Caco-2 (cell line): Measurements from ENCODE around the gene UBQLN4. TPM values are rescaled to one million over a fixed set of nuclear protein-coding genes. Genes with fewer than 3 reads are reported as not detected.
A peak's percentile ranks its signal among the peaks of the same experiment; 100 is the strongest.

ENCODE experiments used
- BruUV-seq: library from RNA; stranded (reverse); fragments of 400-500 nt; replicated peaks from 2 replicates; lab custom pipeline; 2021; lab: Mats Ljungman, UMichigan
- CTCF ChIA-PET: fragments of 300-600 bp; sonication (Branson Sonifier 250); formaldehyde crosslinking; loops from one replicate; lab custom pipeline; 2022; ENCODE audit warnings: antibody characterized with exemption; lab: Charles Lee
- POLR2A ChIA-PET: fragments of 300-600 bp; sonication (Branson Sonifier 250); formaldehyde crosslinking; loops from one replicate; lab custom pipeline; 2022; ENCODE audit warnings: antibody characterized with exemption; lab: Charles Lee
- DNase-seq, 2 experiments: peaks; one replicate each; pipeline versions ENCODE4 v3.0.0 to v3.0.0-alpha.2; 2020 to 2022
- H3K27me3 ChIP-seq: replicated peaks from 2 replicates; pipeline ENCODE4 v1.6.0; 2011; ENCODE audit warnings: low read length; ENCODE audit not compliant: control insufficient read depth, insufficient read depth
- H3K36me3 ChIP-seq: 2 replicates; pipeline ENCODE4 v1.5.1; 2011; ENCODE audit warnings: low read length; ENCODE audit not compliant: control insufficient read depth, insufficient read depth
- H3K4me1 ChIP-seq: fragments of 250-450 bp; sonication (Bioruptor Pico); 2 replicates; pipeline ENCODE4 v1.5.1; 2020; ENCODE audit warnings: mild to moderate bottlenecking
- H3K4me3 ChIP-seq: 2 replicates; pipeline ENCODE4 v1.5.1; 2011; ENCODE audit warnings: low read depth, mild to moderate bottlenecking, control low read depth, low read length
- H3K9me3 ChIP-seq: fragments of 250-450 bp; sonication (Bioruptor Pico); 2 replicates; pipeline ENCODE4 v1.5.1; 2020; ENCODE audit warnings: mild to moderate bottlenecking, moderate library complexity
- H3K27ac Mint-ChIP-seq: one replicate; pipeline ENCODE4 v1.8.0; 2022; ENCODE audit warnings: mixed read lengths; ENCODE audit not compliant: unreplicated experiment
- H3K27me3 Mint-ChIP-seq: one replicate; pipeline ENCODE4 v1.8.0; 2022; ENCODE audit warnings: mixed read lengths; ENCODE audit not compliant: insufficient read depth, unreplicated experiment
- H3K36me3 Mint-ChIP-seq: one replicate; pipeline ENCODE4 v1.8.0; 2022; ENCODE audit warnings: mild to moderate bottlenecking, mixed read lengths; ENCODE audit not compliant: insufficient read depth, unreplicated experiment
- H3K4me1 Mint-ChIP-seq: one replicate; pipeline ENCODE4 v1.8.0; 2022; ENCODE audit warnings: low read depth, mixed read lengths; ENCODE audit not compliant: unreplicated experiment
- H3K4me3 Mint-ChIP-seq: one replicate; pipeline ENCODE4 v1.8.0; 2022; ENCODE audit warnings: mild to moderate bottlenecking, moderate library complexity, mixed read lengths; ENCODE audit not compliant: unreplicated experiment
- H3K9me3 Mint-ChIP-seq: one replicate; pipeline ENCODE4 v1.8.0; 2022; ENCODE audit warnings: mixed read lengths; ENCODE audit not compliant: unreplicated experiment
- CTCF ChIP-seq, 2 experiments: fragments of 200-600 bp in 1 of 2; IDR thresholded peaks; 1 replicate in 1 of 2; 2 replicates in 1 of 2; pipeline versions ENCODE4 v1.5.1 to v1.8.0; 2011 to 2022; ENCODE audit warnings: antibody characterized with exemption in 1 of 2, control low read depth in 1 of 2, inconsistent platforms in 1 of 2, low read depth in 1 of 2, low read length in 1 of 2, mild to moderate bottlenecking in 1 of 2, moderate library complexity in 1 of 2; ENCODE audit not compliant: insufficient read depth in 1 of 2, severe bottlenecking in 1 of 2, unreplicated experiment in 1 of 2
- intact Hi-C: fragments of 100-400 bp; cut with micrococcal nuclease; formaldehyde crosslinking; loops from one replicate; pipeline ENCODE4 v1.10.0; 2022; ENCODE audit not compliant: unreplicated experiment
- total RNA-seq: library from RNA; stranded (reverse); gene quantifications from 2 replicates; pipeline ENCODE4 v1.2.3, GENCODE V29; 2022

Gene UBQLN4
- total RNA-seq, 1 experiment from 2014 or later: 60.9 TPM

GRCh38 chr1:156080241-156080862 is 26.8 kb upstream of the UBQLN4 start:
- no peak for DNase-seq
- POLR2A ChIA-PET: no interaction called here
- intact Hi-C loops: no loop called here
- TF ChIP-seq CTCF (IDR thresholded peaks at IDR 0.05; ENCODE audit: insufficient read depth in 1 of 2, low read depth in 1 of 2, low read length in 1 of 2, severe bottlenecking in 1 of 2, unreplicated experiment in 1 of 2): no peak
- Mint-ChIP-seq H3K27ac (peak overlapping the region; percentile 33), H3K4me3 (peak overlapping the region; percentile 88), H3K4me1 (peaks cover 17% of the 10 kb centered on the region), H3K27me3 (no peaks in the 10 kb centered on the region), H3K9me3 (no peaks in the 10 kb centered on the region), H3K36me3 (no peaks in the 10 kb centered on the region)
- no peaks in the 10 kb centered on the region; the same call in 1 of the 2 replicates for H3K36me3 ChIP-seq
- H3K9me3 ChIP-seq: no peaks in the 10 kb centered on the region
- H3K4me1 ChIP-seq: peaks cover 13% of the 10 kb centered on the region
- no TSS peak for BruUV-seq
- CTCF ChIA-PET: no interaction called here
- H3K27me3 ChIP-seq: no peaks in the 10 kb centered on the region
- H3K4me3 ChIP-seq: peak overlapping the region; percentile 83

GRCh38 chr1:156079762-156080161 is 26.2 kb upstream of the UBQLN4 start:
- Histone ChIP-seq H3K9me3 (no peaks in the 10 kb centered on the region), H3K36me3 (no peaks in the 10 kb centered on the region; the same call in 1 of the 2 replicates), H3K27me3 (no peaks in the 10 kb centered on the region), H3K4me1 (peaks cover 7% of the 10 kb centered on the region; the same call in 1 of the 2 replicates), H3K4me3 (no peak overlapping the region)
- ChIA-PET POLR2A (no interaction called here), CTCF (no interaction called here)
- no peak for DNase-seq
- no peak for TF ChIP-seq CTCF (IDR thresholded peaks at IDR 0.05; ENCODE audit: insufficient read depth in 1 of 2, low read depth in 1 of 2, low read length in 1 of 2, severe bottlenecking in 1 of 2, unreplicated experiment in 1 of 2)
- intact Hi-C loops: no loop called here
- Mint-ChIP-seq H3K27ac (no peak overlapping the region), H3K4me1 (peaks cover 17% of the 10 kb centered on the region), H3K36me3 (no peaks in the 10 kb centered on the region), H3K9me3 (no peaks in the 10 kb centered on the region), H3K4me3 (peak overlapping the region; percentile 8), H3K27me3 (no peaks in the 10 kb centered on the region)
- no TSS peak for BruUV-seq

- TF ChIP-seq CTCF (IDR thresholded peaks at IDR 0.05; ENCODE audit: insufficient read depth in 1 of 2, low read depth in 1 of 2, low read length in 1 of 2, severe bottlenecking in 1 of 2, unreplicated experiment in 1 of 2): no peak
- Histone ChIP-seq H3K9me3 (no peaks in the 10 kb centered on the region), H3K4me3 (no peak overlapping the region), H3K4me1 (peaks cover 3% of the 10 kb centered on the region; the same call in 1 of the 2 replicates), H3K36me3 (no peaks in the 10 kb centered on the region; the same call in 1 of the 2 replicates), H3K27me3 (no peaks in the 10 kb centered on the region)
- Mint-ChIP-seq H3K9me3 (no peaks in the 10 kb centered on the region), H3K27me3 (no peaks in the 10 kb centered on the region), H3K27ac (no peak overlapping the region), H3K36me3 (no peaks in the 10 kb centered on the region), H3K4me1 (peaks cover 10% of the 10 kb centered on the region), H3K4me3 (no peak overlapping the region)
- no TSS peak for BruUV-seq
- CTCF ChIA-PET: no interaction called here
- POLR2A ChIA-PET: interaction anchor here (0.7 kb wide), 1 partner anchor 427 kb away, joined by 3 read pairs; no protein-coding TSS in a partner anchor
- intact Hi-C loops: no loop called here
- DNase-seq: no peak
Observed at GRCh38 chr1:156078728-156079127, 25.1 kb upstream of the UBQLN4 start.
